PC-3 (cell line): ENCODE results near the gene POLR3C. TPM values are rescaled to one million over a fixed set of nuclear protein-coding genes. Genes with fewer than 3 reads are reported as not detected.

Source experiments
- ATAC-seq: fragments of 200-7000 bp; cut with Tn5 transposase; 2 replicates; pipeline ENCODE4 v1.9.1; 2020; ENCODE audit warnings: mild to moderate bottlenecking, moderate library complexity
- BruUV-seq: library from RNA; stranded (reverse); fragments of 400-500 nt; replicated peaks from 2 replicates; lab custom pipeline; 2021; lab: Mats Ljungman, UMichigan
- CTCF ChIA-PET: fragments of 300-600 bp; sonication (Branson Sonifier 250); formaldehyde crosslinking; loops from one replicate; lab custom pipeline; 2022; ENCODE audit warnings: antibody characterized with exemption; lab: Charles Lee
- POLR2A ChIA-PET: fragments of 300-600 bp; sonication (Branson Sonifier 250); formaldehyde crosslinking; loops from one replicate; lab custom pipeline; 2022; ENCODE audit warnings: antibody characterized with exemption; ENCODE audit not compliant: unreplicated experiment; lab: Charles Lee
- DNase-seq: peaks from one replicate; pipeline ENCODE4 v3.0.0-alpha.2; 2015
- H2AFZ ChIP-seq: fragments of 300-600 bp; sonication (generic); 2 replicates; pipeline ENCODE4 v1.6.0; 2016; ENCODE audit warnings: antibody characterized with exemption, low read length
- H3F3A ChIP-seq: fragments of 300-600 bp; sonication (generic); one replicate; pipeline ENCODE4 v1.6.0; 2017; ENCODE audit warnings: antibody characterized with exemption, low read length, control low read depth, mild to moderate bottlenecking; ENCODE audit not compliant: unreplicated experiment
- H3K27ac ChIP-seq: fragments of 300-600 bp; sonication (generic); 2 replicates; pipeline ENCODE4 v1.5.1; 2016; ENCODE audit warnings: mild to moderate bottlenecking, low read length
- H3K27me3 ChIP-seq: fragments of 300-600 bp; sonication (generic); 2 replicates; pipeline ENCODE4 v1.6.1; 2016; ENCODE audit warnings: low read length, mixed read lengths
- H3K36me3 ChIP-seq: fragments of 300-600 bp; sonication (generic); 2 replicates; pipeline ENCODE4 v1.6.1; 2016; ENCODE audit warnings: low read depth, mixed run types, low read length, mixed read lengths
- H3K4me1 ChIP-seq: fragments of 300-600 bp; sonication (generic); 2 replicates; pipeline ENCODE4 v1.5.1; 2016; ENCODE audit warnings: low read length; ENCODE audit not compliant: insufficient read depth
- H3K4me2 ChIP-seq: fragments of 300-600 bp; sonication (generic); 2 replicates; pipeline ENCODE4 v1.6.0; 2016; ENCODE audit warnings: low read length
- H3K4me3 ChIP-seq: fragments of 300-600 bp; sonication (generic); 2 replicates; pipeline ENCODE4 v1.5.1; 2016; ENCODE audit warnings: mild to moderate bottlenecking, low read length, mixed read lengths
- H3K79me2 ChIP-seq: fragments of 300-600 bp; sonication (generic); 2 replicates; pipeline ENCODE4 v1.6.1; 2017; ENCODE audit warnings: low read length, mixed read lengths
- H3K9ac ChIP-seq: fragments of 300-600 bp; sonication (generic); 2 replicates; pipeline ENCODE4 v1.6.0; 2016; ENCODE audit warnings: mild to moderate bottlenecking, low read length
- H3K9me2 ChIP-seq: fragments of 300-600 bp; sonication (generic); replicated peaks from 2 replicates; pipeline ENCODE4 v1.6.1; 2016; ENCODE audit warnings: mixed run types, low read length, mixed read lengths
- H3K9me3 ChIP-seq: fragments of 300-600 bp; sonication (generic); 2 replicates; pipeline ENCODE4 v1.6.1; 2016; ENCODE audit warnings: low read length, mixed read lengths
- H4K20me1 ChIP-seq: fragments of 300-600 bp; sonication (generic); 2 replicates; pipeline ENCODE4 v1.6.1; 2016; ENCODE audit warnings: low read length, mixed read lengths
- EZH2 ChIP-seq: fragments of 300-600 bp; sonication (generic); IDR thresholded peaks from one replicate; pipeline ENCODE4 v1.6.1; 2017; ENCODE audit warnings: antibody characterized with exemption, mild to moderate bottlenecking, low read length; ENCODE audit not compliant: unreplicated experiment
- EZH2phosphoT487 ChIP-seq: fragments of 300-600 bp; sonication (generic); IDR thresholded peaks from 2 replicates; pipeline ENCODE4 v1.6.1; 2018; ENCODE audit warnings: mild to moderate bottlenecking, antibody characterized with exemption, low read length, borderline replicate concordance
- intact Hi-C: fragments of 100-400 bp; cut with micrococcal nuclease; formaldehyde crosslinking; loops from 2 replicates; pipeline ENCODE4 v1.9.0; 2023
- total RNA-seq: library from RNA; depleted of rRNA; stranded (reverse); fragments of >200 nt; gene quantifications from 2 replicates; pipeline ENCODE4 v1.2.3, GENCODE V29; 2014
- TF ChIP-seq, protein P1 (sequence below): fragments of 300-600 bp; sonication (generic); conservative IDR thresholded peaks from 2 replicates; pipeline ENCODE4 v1.5.1; 2017; ENCODE audit warnings: antibody characterized with exemption, low read depth, mild to moderate bottlenecking, low read length

The POLR3C gene
- total RNA-seq, 1 experiment from 2014 or later: 41.5 TPM

DNA sequence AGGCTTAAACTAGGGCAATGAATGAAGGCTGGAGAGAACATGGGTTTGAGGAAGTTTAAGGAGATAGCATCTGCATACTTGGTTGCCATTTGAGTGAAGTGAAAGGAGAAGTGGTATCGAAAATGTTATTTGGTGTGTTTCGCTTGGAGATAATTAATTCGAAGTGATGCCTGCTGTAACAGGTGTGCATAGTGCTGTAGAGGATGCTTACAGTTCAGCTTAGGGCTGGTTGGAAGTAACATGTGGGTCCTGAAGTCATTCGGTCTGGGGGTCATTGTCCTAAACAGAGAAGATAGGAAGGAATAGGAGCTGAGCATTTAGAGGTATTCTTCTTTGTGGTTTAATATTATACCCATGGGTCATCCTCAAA, 21.1 kb downstream of the POLR3C start:
- intact Hi-C loops: loop anchor here (1.0 kb wide), 2 partner anchors 46 to 168 kb away; no protein-coding TSS in a partner anchor
- BruUV-seq: no TSS peak
- DNase-seq: no peak

DNA sequence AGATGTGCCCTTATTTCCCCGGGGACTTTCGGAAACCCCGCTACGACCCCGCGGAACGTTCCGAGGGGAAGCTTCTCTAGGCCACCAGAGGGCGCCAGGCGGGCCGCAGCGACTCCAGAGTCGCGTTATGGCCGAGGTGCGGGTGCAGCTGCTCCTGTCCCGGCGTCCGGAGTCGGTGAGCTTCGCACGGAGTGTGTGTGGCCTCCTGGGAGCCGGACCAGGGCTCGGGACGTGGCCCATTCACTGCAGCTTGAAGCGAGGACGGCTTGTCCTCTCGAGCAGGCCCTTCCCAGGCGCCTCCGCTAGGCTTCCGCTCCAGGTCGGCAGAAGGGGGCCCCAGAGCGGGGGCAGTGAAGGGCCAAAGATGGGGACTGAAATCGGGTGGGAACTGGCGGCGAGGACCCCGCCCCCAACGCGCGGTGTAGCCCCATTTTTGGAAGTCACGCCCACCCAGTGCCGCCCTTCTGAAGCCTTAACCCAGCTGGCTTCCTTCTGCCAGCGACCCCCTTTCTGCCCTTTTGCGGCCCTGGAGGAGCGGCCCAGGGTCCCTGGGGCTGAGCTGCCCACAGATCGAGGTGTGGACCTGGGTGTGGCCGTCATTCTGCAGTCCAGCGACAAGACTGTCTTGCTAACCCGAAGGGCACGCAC, 21.6 kb downstream of the POLR3C start, which contains the start of gene NUDT17:
Gene NUDT17 (plus strand): TSS at position 117 of the 648 bp plus-strand sequence. CDS start 11 bp downstream, at position 128.
- Histone ChIP-seq H3K79me2 (no peaks in the 10 kb centered on the region), H3F3A (no peaks in the 10 kb centered on the region), H3K9me2 (no peaks in the 10 kb centered on the region), H3K4me1 (peaks cover 5% of the 10 kb centered on the region; the same call in 1 of the 2 replicates), H3K27me3 (no peaks in the 10 kb centered on the region), H3K27ac (no peak within 1 kb of the TSS), H3K9ac (peak within 1 kb of the TSS; percentile 54), H2AFZ (peak within 1 kb of the TSS; percentile 73), H3K4me2 (peak within 1 kb of the TSS; percentile 88), H3K4me3 (peak within 1 kb of the TSS; percentile 66), H3K36me3 (peaks cover 38% of the 10 kb centered on the region), H4K20me1 (no peaks in the 10 kb centered on the region), H3K9me3 (no peaks in the 10 kb centered on the region)
- TF ChIP-seq, protein P1, sequence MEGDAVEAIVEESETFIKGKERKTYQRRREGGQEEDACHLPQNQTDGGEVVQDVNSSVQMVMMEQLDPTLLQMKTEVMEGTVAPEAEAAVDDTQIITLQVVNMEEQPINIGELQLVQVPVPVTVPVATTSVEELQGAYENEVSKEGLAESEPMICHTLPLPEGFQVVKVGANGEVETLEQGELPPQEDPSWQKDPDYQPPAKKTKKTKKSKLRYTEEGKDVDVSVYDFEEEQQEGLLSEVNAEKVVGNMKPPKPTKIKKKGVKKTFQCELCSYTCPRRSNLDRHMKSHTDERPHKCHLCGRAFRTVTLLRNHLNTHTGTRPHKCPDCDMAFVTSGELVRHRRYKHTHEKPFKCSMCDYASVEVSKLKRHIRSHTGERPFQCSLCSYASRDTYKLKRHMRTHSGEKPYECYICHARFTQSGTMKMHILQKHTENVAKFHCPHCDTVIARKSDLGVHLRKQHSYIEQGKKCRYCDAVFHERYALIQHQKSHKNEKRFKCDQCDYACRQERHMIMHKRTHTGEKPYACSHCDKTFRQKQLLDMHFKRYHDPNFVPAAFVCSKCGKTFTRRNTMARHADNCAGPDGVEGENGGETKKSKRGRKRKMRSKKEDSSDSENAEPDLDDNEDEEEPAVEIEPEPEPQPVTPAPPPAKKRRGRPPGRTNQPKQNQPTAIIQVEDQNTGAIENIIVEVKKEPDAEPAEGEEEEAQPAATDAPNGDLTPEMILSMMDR: peak; percentile 98
- TF ChIP-seq EZH2phosphoT487: no peak
- no TSS peak for BruUV-seq
- DNase-seq: peak; percentile 78
- POLR2A ChIA-PET: interaction anchor here (0.6 to 1.1 kb wide), 2 partner anchors 21 to 74 kb away, joined by 3 to 7 read pairs; partner anchors contain the start of genes POLR3C and RNF115
- CTCF ChIA-PET: interaction anchor here (0.6 to 3.3 kb wide), 5 partner anchors 14 to 166 kb away, joined by 3 to 29 read pairs (median 10); partner anchors contain the start of genes LIX1L and PIAS3
- peak; percentile 77 for ATAC-seq
- intact Hi-C loops: loop anchor here (1.0 kb wide), 2 partner anchors 46 to 168 kb away; no protein-coding TSS in a partner anchor

More for the DNA sequence above, 21.1 kb downstream of the POLR3C start:
- Histone ChIP-seq H3K9ac (0 out of 2 replicates have a peak overlapping the region, but pooled peaks have one; percentile 54), H3K4me2 (peak overlapping the region; percentile 88), H3K4me3 (peak overlapping the region; percentile 66), H3K27me3 (no peaks in the 10 kb centered on the region), H3F3A (no peaks in the 10 kb centered on the region), H3K79me2 (no peaks in the 10 kb centered on the region), H3K27ac (no peak overlapping the region), H4K20me1 (no peaks in the 10 kb centered on the region), H3K4me1 (peaks cover 5% of the 10 kb centered on the region; the same call in 1 of the 2 replicates), H3K9me3 (no peaks in the 10 kb centered on the region), H3K36me3 (peaks cover 37% of the 10 kb centered on the region), H2AFZ (peak overlapping the region; percentile 73), H3K9me2 (no peaks in the 10 kb centered on the region)
- TF ChIP-seq, protein P1: no peak
- TF ChIP-seq EZH2phosphoT487 (no peak), EZH2 (no peak)
- ChIA-PET CTCF (interaction anchor here (0.6 to 3.3 kb wide), 9 partner anchors 14 to 169 kb away, joined by 3 to 29 read pairs (median 6); partner anchors contain the start of genes LIX1L and PIAS3), POLR2A (interaction anchor here (0.6 to 1.1 kb wide), 2 partner anchors 21 to 35 kb away, joined by 3 to 4 read pairs; partner anchors contain the start of genes POLR3C and RNF115)
- peak; percentile 51 for ATAC-seq
